GM21786 (cell line): ENCODE data around the gene TLR4.
A peak's percentile ranks its signal among the peaks of the same experiment; 100 is the strongest.

Experiments used
- ATAC-seq: cut with Tn5 transposase; IDR thresholded peaks from one replicate; pipeline ENCODE4 v1.9.1; 2021; ENCODE audit not compliant: unreplicated experiment

The TLR4 gene

DNA sequence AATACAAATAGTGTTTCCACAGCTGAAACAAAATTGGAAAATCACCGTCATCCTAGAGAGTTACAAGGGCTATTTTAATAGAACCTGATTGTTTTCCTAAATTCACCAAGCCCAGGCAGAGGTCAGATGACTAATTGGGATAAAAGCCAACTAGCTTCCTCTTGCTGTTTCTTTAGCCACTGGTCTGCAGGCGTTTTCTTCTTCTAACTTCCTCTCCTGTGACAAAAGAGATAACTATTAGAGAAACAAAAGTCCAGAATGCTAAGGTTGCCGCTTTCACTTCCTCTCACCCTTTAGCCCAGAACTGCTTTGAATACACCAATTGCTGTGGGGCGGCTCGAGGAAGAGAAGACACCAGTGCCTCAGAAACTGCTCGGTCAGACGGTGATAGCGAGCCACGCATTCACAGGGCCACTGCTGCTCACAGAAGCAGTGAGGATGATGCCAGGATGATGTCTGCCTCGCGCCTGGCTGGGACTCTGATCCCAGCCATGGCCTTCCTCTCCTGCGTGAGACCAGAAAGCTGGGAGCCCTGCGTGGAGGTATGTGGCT is at the start of gene TLR4:
Gene TLR4, plus strand, starts transcription at position 380 of the 552 bp plus-strand sequence. Its CDS starts 70 bp downstream, at position 450.
- ATAC-seq: peak; percentile 99

DNA sequence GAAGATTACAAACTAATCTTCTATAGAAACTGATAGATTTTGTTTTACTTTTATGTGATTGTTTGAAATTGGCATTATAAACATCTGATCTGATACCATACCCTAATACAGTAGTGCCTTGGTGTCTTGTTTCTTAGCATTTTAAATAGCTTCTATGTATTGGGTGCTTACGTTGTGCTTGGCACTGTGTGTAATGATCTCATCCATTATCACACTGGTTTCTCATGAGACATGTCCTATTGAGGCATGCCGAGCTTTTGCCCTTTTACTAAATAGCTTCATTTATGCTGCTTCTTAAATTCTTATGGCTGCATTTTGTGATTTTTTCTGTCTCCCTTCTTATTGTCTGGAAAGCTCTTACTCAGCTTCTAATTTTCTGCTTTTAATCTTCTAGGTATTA is 48.2 kb upstream of the TLR4 start:
- ATAC-seq: no peak

DNA sequence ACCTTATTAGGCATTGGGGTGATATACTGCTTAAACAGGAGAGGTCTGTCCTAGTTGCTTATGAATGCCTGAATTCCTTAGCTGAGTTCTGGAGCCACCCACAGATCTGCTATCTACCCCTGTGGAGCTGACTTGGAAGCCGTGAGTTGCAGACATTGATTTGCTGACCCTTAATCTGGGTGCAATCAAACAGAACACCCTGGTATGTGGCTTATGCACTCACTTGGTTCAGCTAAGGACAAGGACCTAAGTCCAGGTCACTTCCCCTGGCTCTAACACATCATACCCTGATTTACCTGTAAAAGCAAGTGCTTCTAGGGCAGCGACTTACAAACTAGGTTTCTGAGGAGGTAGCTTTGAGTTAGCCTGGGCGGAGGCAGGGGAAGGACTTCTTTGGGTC is 41.6 kb upstream of the TLR4 start:
- ATAC-seq: no peak

- no peak for ATAC-seq
These were observed 39.8 kb upstream of the TLR4 start for GRCh38 chr9:117664419-117664818.

- no peak for ATAC-seq
These were observed 38.4 kb upstream of the TLR4 start for GRCh38 chr9:117665601-117666385.

- no peak for ATAC-seq
These were observed 32.7 kb upstream of the TLR4 start for GRCh38 chr9:117671468-117671867.

DNA sequence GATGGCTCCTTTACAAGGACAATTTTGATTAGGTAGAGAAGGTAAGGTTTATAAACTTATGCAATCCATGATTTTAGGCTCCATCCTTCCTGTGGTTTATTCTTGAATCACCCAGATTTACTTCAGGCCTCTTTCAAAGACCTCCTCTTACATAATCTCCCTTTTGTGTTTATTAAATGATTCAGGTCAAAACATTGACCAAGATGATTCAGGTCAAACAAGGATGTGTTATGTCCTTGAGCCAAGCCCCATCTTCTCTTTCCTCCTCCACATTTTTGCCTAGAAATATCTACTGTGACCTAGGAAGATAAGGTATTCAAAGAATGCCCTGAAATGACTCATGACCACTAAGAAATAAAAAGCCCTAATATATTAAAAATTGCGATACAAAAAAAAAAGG is 31.8 kb upstream of the TLR4 start:
- ATAC-seq: no peak

DNA sequence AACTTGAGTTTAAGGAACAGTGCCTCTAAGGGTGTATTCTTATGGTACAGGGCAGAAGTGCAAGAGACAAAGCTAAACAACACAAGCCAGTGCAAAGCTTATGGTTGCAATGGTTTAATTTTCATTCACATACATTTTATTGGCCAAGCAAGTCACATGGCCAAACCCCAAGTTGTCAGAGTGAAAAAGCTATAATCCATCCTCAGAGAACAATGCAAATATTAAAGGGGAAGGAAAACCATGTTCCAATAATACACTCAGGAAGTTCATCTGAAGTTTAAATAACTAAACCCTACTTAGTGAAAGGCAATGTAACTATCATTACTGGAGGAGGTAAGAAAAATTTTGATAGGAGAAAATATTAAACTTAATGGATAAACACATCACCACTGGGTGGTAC is 26.6 kb upstream of the TLR4 start:
- peak; percentile 36 for ATAC-seq

GRCh38 chr9:117678871-117679270 is 25.3 kb upstream of the TLR4 start:
- ATAC-seq: peak; percentile 29

DNA sequence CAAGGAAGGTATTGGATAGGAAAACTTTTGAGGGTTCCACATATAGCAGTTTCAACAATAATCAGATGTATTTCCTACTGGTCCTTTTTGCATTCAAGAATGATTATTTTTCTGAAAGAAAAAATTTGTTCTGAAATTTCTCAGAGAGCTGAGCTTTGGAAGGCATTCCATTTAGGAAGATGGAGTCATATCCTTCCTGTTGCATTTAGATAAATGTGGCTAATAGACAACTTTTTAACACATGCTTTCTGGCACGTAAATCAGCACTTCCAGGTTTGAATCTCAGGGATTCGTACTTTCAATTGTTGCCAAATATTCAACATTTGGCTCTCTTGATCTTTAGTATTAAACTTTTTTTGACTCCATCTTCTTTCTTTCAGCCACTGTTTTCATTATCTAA is 24.8 kb upstream of the TLR4 start:
- no peak for ATAC-seq

DNA sequence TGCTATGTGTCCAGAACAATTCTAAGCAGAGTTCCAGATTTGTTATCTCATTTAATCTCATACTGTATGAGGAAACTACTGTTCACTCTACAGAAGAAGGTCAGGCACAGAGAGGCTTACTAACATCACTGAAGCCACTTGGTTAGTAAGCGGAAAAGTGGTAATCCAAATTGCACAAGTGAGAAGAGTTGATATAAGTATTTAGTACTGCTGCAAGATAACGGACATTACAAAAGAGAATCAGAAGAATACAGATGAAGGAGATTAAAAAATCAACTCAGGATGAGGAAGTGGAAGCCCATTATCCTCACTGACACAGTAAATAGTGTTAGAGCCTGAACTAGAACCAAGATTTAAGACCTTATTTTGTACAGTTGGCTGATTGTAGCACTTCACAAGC is 22.3 kb upstream of the TLR4 start:
- no peak for ATAC-seq

DNA sequence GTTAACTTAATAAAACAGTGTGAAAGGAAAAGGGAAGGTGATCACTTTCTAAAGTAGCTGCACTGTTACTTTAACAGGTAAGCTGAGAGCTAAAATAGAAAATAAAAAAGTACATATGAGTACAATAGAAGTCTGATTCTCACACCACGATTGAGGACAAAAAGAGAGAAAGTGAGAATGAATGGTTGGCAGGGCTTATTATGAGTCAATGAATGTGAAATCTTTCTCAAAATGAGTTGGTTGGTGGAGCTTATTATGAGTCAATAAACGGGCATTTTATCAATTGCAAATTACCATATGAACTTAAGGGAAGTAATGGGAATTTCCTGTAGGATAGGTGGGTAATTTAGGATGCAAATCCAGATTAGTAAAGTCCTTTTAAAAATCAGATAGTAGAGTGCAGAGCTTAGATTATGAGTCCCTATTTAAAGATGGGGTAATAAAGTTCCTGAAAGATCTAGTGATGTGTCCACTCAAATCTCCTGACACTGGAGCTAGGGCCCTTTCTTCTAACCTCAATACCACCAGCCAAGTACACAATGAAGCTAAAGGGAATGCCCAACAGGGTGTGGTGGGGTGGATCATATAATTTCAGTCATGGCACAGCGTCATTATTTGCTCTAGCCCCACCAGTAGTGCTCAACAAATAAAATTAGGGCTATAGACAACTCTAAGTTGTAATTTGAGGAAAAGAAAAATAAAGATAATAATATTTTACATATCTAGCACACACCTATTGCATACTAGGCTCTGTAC is 21.1 kb upstream of the TLR4 start:
- ATAC-seq: peak; percentile 85

DNA sequence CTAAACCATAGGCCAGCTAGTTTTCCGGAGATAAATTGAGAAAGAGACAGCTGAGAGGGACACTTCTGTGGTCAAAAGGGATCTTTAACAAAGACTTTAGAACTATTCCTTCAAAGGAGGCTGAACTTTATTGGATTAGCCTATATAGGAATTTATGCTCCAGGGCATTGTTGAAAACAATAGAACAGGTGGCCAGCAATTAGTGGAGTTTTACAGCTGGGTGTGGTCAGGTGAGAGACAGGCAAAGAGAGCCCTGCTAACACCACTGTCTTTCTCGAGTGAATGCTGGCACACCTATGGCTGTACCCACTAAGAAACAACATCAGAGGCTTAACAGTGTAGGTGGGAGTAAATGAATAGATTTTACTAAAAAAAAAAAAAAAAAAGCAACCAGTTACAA is 16.7 kb upstream of the TLR4 start:
- ATAC-seq: no peak

GRCh38 chr9:117691367-117691766 is 12.8 kb upstream of the TLR4 start:
- no peak for ATAC-seq

DNA sequence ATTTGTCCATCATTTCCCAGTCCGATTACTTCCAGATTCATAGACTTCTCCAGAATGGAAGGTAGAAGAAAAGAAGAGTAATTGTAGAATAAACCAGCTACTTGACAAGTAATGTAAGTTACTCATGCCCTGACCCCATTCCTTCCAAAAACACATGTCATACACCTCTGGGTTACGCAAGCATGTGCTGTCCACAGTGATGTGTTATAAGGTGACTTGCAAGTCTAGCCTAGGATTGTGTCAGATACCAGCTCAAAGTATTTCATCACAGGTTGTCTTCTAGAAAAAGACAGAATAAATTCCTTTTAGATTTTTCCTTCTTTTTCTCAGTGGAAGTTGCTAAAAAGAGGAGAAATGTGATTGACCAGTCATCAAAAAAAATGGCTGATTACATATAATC is 8.0 kb upstream of the TLR4 start:
- no peak for ATAC-seq

DNA sequence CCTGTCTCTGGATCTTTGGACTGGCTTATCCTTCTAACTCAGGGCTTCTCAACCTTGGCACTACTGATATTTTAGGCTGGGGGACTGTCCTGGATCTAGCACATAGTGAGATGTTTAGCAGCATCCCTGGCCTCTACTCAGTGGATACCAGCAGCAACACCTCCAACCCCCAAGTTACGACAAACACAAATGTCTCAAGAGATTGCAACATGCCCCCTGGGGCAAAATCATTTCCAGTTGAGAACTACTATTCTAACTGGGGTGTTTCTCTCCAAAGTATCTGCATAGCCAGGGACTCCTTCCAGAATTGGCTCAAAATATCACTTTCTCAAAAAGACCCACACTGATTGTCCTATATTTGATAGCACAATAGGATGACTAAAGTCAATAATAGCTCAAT is 7.2 kb upstream of the TLR4 start:
- no peak for ATAC-seq

- ATAC-seq: no peak
These were observed 666 bp upstream of the TLR4 start for GRCh38 chr9:117703537-117703936.

DNA sequence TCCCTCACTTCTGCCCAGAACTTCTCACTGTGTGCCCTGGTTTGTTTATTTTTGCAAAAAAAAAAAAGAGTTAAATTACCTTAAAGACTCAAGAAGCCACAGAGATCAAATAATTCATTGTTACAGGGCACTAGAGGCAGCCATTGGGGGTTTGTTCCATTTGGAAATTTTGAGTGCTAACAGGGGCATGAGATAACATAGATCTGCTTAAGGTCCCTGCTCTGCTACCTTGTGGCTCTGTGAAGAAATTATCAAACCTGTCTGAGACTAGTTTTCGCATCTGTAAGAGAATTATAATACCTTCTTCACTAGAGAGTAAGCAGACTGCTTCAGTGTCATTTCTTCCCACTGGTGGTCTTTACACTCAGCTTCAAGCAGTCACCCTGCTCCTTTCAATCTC is 394 bp downstream of the TLR4 start:
- ATAC-seq: peak; percentile 6

DNA sequence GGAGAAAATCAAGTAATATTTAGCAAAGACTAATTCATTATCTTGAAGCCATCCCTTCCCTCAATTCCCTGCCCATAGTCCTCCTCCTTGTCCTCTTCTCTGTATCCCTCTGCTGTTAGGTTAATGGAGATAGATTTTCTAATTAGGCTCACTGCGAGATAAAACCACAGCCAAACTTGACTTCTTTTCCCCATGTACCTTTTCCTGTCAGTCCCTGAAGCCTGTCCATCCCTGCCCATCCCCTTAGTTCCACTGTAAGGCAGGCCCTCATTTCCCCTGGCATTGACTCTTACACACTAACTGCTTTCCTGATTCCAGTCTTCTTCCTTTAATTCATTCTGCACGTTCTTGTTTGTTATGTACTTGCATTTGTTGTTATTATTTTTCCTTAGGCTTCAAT is 1.2 kb downstream of the TLR4 start:
- no peak for ATAC-seq

- ATAC-seq: no peak
These were observed 2.4 kb downstream of the TLR4 start for GRCh38 chr9:117706421-117707116.

DNA sequence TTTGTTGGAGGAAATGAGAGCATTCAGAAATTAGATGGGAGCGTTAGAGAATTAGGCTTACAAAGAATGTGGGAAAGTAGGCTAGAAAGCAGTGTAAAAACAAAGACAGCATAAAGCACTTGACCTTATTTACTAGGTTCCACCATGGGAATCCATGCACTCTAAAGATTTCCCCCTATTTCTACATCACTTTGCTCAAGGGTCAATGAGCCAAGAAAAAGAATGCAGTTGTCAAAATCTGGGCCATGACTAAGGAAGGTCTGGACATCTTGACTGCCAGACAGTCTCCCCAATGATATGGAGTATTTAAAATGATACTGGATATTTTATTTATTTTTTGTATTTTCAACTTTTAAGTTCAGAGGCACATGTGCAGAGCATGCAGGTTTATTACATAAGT is 3.4 kb downstream of the TLR4 start:
- ATAC-seq: no peak

DNA sequence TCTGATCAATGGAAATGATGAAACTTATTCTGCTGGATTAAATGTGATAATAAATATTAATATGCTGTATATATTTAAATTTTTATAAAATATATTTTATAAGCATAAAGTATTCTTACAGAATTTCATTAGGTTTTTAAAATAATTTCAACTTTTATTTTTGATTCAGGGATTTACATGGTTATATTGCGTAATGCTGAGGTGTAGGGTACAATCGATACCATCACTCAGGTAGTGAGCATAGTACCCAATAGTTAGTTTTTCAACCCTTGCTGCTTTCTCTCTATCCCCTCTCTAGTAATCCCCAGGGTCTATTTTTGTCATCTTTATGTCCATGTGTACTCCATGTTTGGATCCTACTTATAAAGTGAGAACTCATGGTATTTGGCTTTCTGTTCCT is 5.7 kb downstream of the TLR4 start:
- no peak for ATAC-seq
